HG02571 (cell line): Measurements from ENCODE around the gene YIPF4.
"Not testable (repeated sequence)": the region's sequence is repeated elsewhere in the genome, so short reads cannot be mapped to it uniquely, and the experiment has no call there.

Experiments used
- ATAC-seq: cut with Tn5 transposase; IDR thresholded peaks from one replicate; pipeline ENCODE4 v1.9.1; 2021; ENCODE audit warnings: mild to moderate bottlenecking, moderate library complexity; ENCODE audit not compliant: unreplicated experiment

YIPF4 gene

DNA sequence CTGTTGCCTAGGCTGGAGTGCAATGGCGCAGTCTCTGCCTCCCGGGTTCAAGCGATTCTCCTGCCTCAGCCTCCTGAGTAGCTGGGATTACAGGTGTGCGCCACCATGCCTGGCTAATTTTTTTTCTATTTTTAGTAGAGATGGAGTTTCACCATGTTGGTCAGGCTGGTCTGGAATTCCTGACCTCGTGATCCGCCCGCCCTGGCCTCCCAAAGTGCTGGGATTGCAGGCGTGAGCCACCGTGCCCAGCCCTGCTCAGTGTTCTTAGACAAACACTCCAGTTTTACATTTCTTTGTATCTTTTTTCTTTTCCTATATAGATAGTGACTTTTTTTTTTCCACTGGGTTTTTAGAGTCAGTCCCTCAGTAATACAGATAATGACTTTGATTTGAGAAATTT is 86.6 kb downstream of the YIPF4 start:
- not testable (repeated sequence) for ATAC-seq

DNA sequence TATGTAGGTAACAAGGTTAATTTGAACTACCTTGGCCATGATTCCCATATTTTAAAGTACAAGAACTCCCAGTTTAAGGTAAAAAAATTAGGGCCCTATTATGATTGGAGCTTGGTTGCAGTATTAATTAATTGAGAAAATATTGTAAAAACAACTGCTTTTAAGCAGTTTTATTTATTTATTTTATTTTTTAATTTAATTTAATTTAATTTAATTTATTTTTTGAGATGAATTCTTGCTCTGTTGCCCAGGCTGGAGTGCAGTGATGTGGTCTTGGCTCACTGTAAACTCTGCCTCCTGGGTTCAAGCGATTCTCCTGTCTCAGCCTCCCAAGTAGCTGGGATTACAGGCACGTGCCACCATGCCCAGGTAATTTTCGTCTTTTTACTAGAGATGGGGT is 88.0 kb downstream of the YIPF4 start:
- ATAC-seq = not testable (repeated sequence)
